HG02840 (cell line): ENCODE measurements around the gene LRCOL1.

ENCODE experiments used
- ATAC-seq: cut with Tn5 transposase; IDR thresholded peaks from one replicate; pipeline ENCODE4 v1.9.1; 2021; ENCODE audit warnings: mild to moderate bottlenecking, moderate library complexity, moderate number of reproducible peaks; ENCODE audit not compliant: unreplicated experiment, low FRiP score

LRCOL1 gene

GRCh38 chr12:132620113-132620898, 9.9 kb upstream of the LRCOL1 start:
- ATAC-seq = no peak

- ATAC-seq = no peak
Observed at GRCh38 chr12:132619386-132620112, 9.2 kb upstream of the LRCOL1 start.

DNA sequence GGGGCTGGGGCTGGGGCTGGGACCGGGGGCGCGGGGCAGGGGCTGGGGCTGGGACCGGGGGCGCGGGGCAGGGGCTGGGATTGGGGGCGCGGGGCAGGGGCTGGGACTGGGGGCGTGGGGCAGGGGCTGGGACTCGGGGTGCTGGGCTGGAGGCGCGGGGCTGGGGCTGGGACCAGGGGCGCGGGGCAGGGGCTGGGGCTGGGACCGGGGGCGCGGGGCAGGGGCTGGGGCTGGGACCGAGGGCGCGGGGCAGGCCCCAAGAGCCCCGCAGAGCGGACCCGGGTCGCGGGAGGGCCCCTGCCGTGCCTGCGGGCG, 8.6 kb upstream of the LRCOL1 start:
- ATAC-seq = no peak

- no peak for ATAC-seq
Observed at GRCh38 chr12:132618683-132619043, 8.3 kb upstream of the LRCOL1 start, which contains the start of gene P2RX2. TSS of gene P2RX2 (plus strand) at chr12:132618776. CDS start at chr12:132618817, 41 bp downstream.

DNA sequence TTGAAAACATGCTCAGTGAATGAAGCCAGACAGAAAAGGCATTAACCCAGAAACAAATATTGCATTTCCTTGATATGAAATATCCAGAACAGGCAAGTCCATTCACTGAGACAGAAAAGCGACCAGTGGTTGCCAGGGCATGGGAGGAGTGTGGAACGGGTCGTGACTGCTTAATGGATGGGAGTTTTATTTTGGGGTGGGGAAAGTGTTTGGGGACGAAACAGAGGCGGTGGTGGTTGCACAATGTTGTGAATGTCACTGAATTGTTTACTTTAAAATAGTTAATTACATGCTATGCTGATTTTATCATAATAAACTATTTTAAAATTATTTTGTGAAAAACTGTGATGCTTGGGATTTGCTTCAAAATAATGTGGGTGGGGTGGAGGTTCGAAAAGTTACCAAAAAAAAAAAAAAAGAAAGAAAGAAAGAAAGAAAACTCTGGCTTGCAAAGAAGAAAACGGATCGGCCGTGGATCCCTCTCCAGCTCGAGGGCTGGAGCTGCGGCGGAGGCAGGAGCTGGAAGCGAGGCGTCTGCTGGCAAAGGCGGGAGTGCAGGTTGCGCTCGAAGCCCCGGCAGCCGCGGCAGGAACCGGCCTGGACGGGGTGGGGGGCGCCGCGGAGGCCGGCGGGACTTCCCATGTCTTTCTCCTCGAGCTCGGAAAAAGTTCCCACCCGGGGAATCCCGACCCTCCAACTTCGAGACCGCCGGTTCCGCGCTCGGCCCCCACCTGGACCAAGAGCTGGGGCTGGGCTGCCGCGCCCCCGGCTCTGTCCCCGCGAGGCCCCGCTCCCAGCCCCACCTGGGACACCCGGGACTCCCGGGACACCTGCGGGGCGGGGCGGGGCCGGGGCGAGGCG, 7.7 kb upstream of the LRCOL1 start:
- ATAC-seq = no peak

- no peak for ATAC-seq
Observed at GRCh38 chr12:132617135-132617701, 6.8 kb upstream of the LRCOL1 start.

GRCh38 chr12:132615579-132616038, 5.2 kb upstream of the LRCOL1 start:
- no peak for ATAC-seq

DNA sequence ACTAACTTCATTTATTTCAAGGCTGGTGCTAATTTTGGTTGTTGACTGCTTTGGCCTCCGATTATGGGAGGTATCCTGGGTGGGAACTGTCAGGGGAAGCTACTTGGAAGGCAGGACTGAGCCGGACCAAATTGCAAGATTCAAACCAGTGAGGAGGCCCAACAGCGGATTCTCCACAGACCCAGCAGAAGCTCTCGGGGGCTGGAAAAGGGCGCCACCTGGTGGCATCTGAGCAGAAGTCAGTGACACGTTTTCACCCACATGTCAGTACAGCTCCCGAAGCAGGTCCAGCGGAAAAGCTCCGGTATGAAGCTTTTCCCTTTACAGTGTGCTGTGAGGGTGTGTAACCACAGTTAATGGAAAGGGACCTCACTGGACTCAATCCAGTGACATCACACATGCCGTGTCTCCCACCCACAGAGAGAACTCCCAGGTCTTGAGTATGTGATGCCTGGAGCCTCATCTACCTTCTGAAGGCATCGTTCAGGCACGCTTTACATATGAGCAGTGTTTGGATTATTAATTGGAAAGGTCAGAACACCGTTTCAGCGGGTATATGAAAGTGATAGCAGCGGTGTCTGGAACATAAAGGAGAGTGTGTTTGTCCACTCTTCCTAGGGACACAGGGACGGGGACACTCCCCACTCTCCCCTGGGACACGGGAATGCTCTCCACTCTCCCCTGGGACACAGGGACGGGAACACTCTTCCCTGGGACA, 4.6 kb upstream of the LRCOL1 start:
- no peak for ATAC-seq

DNA sequence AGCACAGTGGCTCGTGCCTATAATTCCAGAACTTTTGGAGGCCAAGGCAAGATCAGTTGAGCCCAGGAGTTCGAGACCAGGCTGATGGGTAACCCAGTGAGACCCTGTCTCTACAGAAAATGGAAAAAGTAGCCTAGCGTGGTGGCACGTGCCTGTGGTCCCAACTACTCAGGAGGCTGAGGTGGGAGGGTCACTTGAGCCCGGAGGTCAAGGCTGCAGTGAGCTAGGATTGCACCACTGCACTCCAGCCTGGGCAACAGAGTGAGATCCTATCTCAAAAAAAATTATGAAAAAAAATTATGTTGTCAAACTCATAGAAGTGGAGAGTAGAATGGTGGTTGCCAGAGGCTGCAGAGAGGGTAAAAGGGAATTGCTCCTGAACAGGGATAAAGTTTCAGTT, 3.6 kb upstream of the LRCOL1 start:
- ATAC-seq = no peak

DNA sequence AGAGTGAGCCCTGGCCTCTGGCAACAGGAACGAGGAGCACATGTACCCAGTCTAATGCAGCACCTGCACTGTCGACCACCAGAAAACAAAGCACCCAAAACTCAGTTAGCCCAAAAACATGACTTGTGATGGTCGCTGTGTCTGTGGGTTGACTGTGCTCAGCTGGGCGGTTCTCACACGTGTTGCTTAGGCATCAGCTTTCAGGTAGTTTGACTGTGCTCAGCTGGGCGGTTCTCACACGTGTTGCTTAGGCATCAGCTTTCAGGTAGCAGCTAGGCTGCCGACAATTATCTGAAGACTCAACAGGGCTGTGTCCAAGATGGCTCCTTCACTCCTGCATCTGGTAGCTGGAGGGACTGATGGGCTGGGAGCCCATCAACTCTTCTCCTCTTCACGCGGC, 1.2 kb upstream of the LRCOL1 start:
- no peak for ATAC-seq

GRCh38 chr12:132610866-132611602, 652 bp upstream of the LRCOL1 start:
- ATAC-seq = no peak

- ATAC-seq = no peak
Observed at GRCh38 chr12:132608231-132609171, 1.9 kb downstream of the LRCOL1 start.

DNA sequence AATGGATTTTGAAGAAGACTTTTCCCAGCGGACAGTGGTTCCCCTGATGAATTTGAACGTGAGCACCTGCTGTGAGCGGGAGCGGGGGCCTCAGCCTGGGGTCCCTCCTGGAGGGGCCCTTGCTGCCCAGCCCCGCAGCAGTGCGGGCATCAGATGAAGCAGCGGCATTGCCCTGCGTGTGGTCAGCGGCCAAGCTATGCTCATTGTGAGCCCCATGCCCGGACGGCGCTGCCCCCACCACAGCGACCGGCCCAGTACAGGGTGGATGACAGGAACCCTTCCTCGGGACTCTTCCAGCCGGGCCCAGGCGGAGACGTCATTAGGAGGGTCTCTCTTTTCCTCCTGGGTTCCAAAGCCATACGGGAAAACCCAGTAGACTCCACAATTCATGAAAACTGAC, 3.5 kb downstream of the LRCOL1 start:
- no peak for ATAC-seq

GRCh38 chr12:132606466-132606865, 3.9 kb downstream of the LRCOL1 start:
- no peak for ATAC-seq

DNA sequence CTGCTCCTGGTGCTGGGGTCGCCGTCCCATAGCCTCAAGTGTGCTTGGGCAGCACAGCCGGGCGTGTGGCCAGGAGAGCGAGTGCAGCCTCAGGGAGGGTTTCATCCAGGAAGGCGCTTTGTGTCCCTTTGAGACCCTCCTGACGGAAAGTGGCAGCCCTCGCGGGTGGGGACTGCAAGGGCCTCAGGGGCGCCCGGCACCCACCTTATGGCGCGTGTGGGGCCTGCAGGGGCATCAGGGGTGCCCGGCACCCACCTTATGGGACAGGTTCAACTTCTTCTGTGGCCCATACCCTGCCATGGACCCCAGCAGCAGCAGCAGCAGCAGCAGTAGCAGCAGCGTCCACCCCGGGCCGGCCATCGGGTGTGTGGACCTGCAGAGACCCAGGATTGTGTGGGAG, 4.5 kb downstream of the LRCOL1 start:
- no peak for ATAC-seq

DNA sequence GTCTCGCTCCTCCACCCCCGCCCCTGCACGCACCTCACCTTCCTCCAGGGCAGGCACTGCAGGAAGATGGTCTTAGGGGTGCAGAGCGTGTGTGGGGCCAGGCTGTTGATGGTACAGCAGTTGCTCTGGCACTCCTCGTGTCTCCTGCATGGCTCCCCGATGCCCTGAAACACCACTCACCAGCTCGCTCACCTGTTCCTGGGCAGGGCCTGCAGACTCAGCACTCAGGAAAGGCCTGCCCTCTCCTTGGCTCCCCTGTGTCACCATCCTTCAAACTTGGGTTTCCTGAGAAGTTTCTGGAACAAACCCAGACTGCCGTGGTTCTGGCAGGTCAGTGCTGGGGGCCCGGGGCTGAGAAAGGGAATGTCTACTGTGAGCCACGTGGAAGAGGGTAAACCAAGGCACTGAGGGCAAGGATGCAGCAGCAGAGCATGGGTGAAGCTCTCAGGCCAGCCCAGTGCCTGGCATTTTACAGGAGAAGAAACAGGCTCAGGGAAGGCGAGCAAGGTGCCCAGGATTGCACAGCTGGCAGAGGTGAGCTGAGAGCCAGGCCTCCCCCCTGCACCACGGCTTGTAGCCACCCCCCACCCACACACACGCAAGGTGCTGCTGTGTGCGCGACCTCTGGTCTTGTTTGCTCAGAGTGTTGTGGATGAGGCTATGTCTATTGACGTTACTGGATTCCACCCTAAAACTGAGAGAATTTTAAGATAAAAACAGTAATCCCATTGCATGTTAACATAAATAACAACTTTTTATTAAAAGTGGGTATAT, 5.5 kb downstream of the LRCOL1 start:
- ATAC-seq = no peak

- no peak for ATAC-seq
Observed at GRCh38 chr12:132604151-132604618, 6.2 kb downstream of the LRCOL1 start.
